ENCODE data around the gene KLHL29. TPM values are rescaled to one million over a fixed set of nuclear protein-coding genes. Genes with fewer than 3 reads are reported as not detected.

The KLHL29 gene
- total RNA-seq, 2 experiments from 2014 or later, result 0.88 to 0.99 TPM

GRCh38 chr2:23645230-23645808 lies 260.3 kb downstream of the KLHL29 start:
- intact Hi-C loops (cut with micrococcal nuclease), result no loop called here
- DNase-seq, result no peak
- no peaks in the 10 kb centered on the region for H3K27me3 Mint-ChIP-seq
- no peak overlapping the region for H3K4me3 Mint-ChIP-seq
- ChIA-PET POLR2A (no interaction called here), CTCF (no interaction called here)
- no peaks in the 10 kb centered on the region for H3K9me3 Mint-ChIP-seq
- H3K27ac Mint-ChIP-seq, result no peak overlapping the region
- H3K4me1 Mint-ChIP-seq (ENCODE audit: low read depth), result no peaks in the 10 kb centered on the region
- H3K36me3 Mint-ChIP-seq, result peaks cover 3% of the 10 kb centered on the region

GRCh38 chr2:23647563-23647962 lies 262.6 kb downstream of the KLHL29 start:
- no peaks in the 10 kb centered on the region for H3K9me3 Mint-ChIP-seq
- ChIA-PET CTCF (no interaction called here), POLR2A (no interaction called here)
- H3K36me3 Mint-ChIP-seq, result peaks cover 3% of the 10 kb centered on the region
- no peak overlapping the region for H3K27ac Mint-ChIP-seq
- DNase-seq, result no peak
- intact Hi-C loops (cut with micrococcal nuclease), result no loop called here
- H3K4me1 Mint-ChIP-seq (ENCODE audit: low read depth), result no peaks in the 10 kb centered on the region
- no peak overlapping the region for H3K4me3 Mint-ChIP-seq
- H3K27me3 Mint-ChIP-seq, result no peaks in the 10 kb centered on the region

- Mint-ChIP-seq H3K36me3 (no peaks in the 10 kb centered on the region), H3K27me3 (no peaks in the 10 kb centered on the region), H3K4me1 (ENCODE audit: low read depth) (no peaks in the 10 kb centered on the region), H3K4me3 (no peak overlapping the region), H3K27ac (no peak overlapping the region), H3K9me3 (no peaks in the 10 kb centered on the region)
- ChIA-PET CTCF (no interaction called here), POLR2A (no interaction called here)
- DNase-seq, result no peak
- intact Hi-C loops (cut with micrococcal nuclease), result no loop called here
Measured at GRCh38 chr2:23649303-23649702, 264.3 kb downstream of the KLHL29 start.

DNA sequence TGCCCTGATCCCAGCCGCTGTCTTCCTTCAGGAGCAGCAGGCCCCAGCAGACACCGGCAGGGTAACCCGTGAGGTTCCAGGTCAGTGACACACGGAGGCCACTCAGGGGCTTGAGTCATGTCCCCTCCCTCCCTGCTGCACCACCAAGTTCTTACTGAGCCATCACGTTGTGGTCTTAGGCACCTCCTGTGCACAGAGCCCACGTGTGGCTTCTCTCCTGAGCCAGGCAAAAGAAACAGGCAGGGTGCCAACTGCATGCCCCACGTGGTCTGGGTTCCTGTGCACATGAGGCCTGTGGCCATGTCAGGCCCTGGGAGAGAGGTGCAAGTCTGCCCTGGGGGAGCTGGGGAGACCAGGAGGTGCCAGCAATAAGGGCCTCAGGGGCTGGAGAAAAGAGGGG lies 264.8 kb downstream of the KLHL29 start:
- no peaks in the 10 kb centered on the region for H3K27me3 Mint-ChIP-seq
- peak; percentile 21 for DNase-seq

GRCh38 chr2:23651187-23652080 lies 266.5 kb downstream of the KLHL29 start:
- no peak for DNase-seq
- no peaks in the 10 kb centered on the region for H3K4me1 Mint-ChIP-seq (ENCODE audit: low read depth)
- H3K27ac Mint-ChIP-seq, result no peak overlapping the region
- ChIA-PET POLR2A (interaction anchor here (0.6 kb wide), 1 partner anchor 109 kb away, joined by 3 read pairs; no protein-coding TSS in a partner anchor), CTCF (no interaction called here)
- intact Hi-C loops (cut with micrococcal nuclease), result no loop called here
- H3K9me3 Mint-ChIP-seq, result no peaks in the 10 kb centered on the region
- no peak overlapping the region for H3K4me3 Mint-ChIP-seq
- no peaks in the 10 kb centered on the region for H3K27me3 Mint-ChIP-seq
- H3K36me3 Mint-ChIP-seq, result no peaks in the 10 kb centered on the region

More for the DNA sequence above, 264.8 kb downstream of the KLHL29 start:
- CTCF ChIA-PET, result no interaction called here
- H3K27ac Mint-ChIP-seq, result no peak overlapping the region
- POLR2A ChIA-PET, result no interaction called here
- no peaks in the 10 kb centered on the region for H3K9me3 Mint-ChIP-seq
- H3K4me1 Mint-ChIP-seq (ENCODE audit: low read depth), result no peaks in the 10 kb centered on the region
- intact Hi-C loops (cut with micrococcal nuclease), result no loop called here
- no peaks in the 10 kb centered on the region for H3K36me3 Mint-ChIP-seq
- no peak overlapping the region for H3K4me3 Mint-ChIP-seq

DNA sequence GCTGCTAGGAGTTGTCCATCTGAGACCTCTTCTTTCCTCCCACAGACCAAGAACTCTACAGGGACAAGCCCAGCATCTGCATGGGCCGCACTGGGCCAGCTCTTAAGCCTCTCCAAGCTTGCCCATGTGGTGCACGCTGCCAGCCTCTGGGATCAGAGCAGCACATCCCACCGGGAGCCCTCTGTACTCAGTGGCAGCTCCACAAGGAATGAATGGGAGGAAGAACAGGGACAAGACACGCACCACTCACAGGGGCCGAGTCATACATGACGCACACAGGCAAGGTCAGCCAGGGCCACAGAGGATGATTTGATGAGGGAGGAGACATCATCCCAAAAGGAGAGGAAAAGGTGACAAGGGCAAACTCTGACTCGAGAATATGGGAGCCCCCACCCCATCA lies 268.3 kb downstream of the KLHL29 start:
- intact Hi-C loops (cut with micrococcal nuclease), result no loop called here
- no peak for DNase-seq
- Mint-ChIP-seq H3K27ac (no peak overlapping the region), H3K36me3 (no peaks in the 10 kb centered on the region), H3K4me1 (ENCODE audit: low read depth) (peaks cover under 1% of the 10 kb centered on the region), H3K4me3 (no peak overlapping the region), H3K9me3 (no peaks in the 10 kb centered on the region), H3K27me3 (no peaks in the 10 kb centered on the region)
- ChIA-PET POLR2A (no interaction called here), CTCF (no interaction called here)

DNA sequence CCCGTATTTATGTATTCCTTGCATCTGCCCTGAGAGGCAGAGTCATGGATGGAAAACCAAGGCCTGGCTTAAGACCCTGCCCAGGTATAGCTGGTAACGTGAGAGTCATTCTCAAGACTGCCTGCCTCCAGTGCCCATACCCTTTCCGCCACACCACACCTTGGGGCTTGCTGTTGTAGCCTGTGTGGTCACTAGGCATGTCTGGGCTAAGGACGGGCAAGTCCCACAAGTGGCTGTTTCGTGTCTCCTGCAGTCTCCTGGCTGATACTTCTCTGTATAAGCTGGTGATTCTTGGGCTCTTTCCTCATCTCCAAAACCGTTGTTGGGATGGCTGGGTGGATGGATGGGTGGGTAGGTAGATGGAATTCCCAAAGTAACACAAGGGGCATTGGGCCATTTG lies 269.8 kb downstream of the KLHL29 start:
- H3K27ac Mint-ChIP-seq, result no peak overlapping the region
- intact Hi-C loops (cut with micrococcal nuclease), result no loop called here
- ChIA-PET POLR2A (no interaction called here), CTCF (no interaction called here)
- no peak for DNase-seq
- H3K4me3 Mint-ChIP-seq, result no peak overlapping the region
- no peaks in the 10 kb centered on the region for H3K9me3 Mint-ChIP-seq
- H3K27me3 Mint-ChIP-seq, result no peaks in the 10 kb centered on the region
- H3K36me3 Mint-ChIP-seq, result no peaks in the 10 kb centered on the region
- H3K4me1 Mint-ChIP-seq (ENCODE audit: low read depth), result peaks cover 8% of the 10 kb centered on the region

- no peaks in the 10 kb centered on the region for H3K27me3 Mint-ChIP-seq
- DNase-seq, result no peak
- peaks cover 8% of the 10 kb centered on the region for H3K4me1 Mint-ChIP-seq (ENCODE audit: low read depth)
- H3K36me3 Mint-ChIP-seq, result no peaks in the 10 kb centered on the region
- H3K9me3 Mint-ChIP-seq, result no peaks in the 10 kb centered on the region
- CTCF ChIA-PET, result no interaction called here
- H3K4me3 Mint-ChIP-seq, result no peak overlapping the region
- no peak overlapping the region for H3K27ac Mint-ChIP-seq
- POLR2A ChIA-PET, result no interaction called here
- intact Hi-C loops (cut with micrococcal nuclease), result no loop called here
Measured at GRCh38 chr2:23655934-23656596, 271.1 kb downstream of the KLHL29 start.

- Mint-ChIP-seq H3K9me3 (no peaks in the 10 kb centered on the region), H3K4me1 (ENCODE audit: low read depth) (peaks cover 8% of the 10 kb centered on the region), H3K36me3 (no peaks in the 10 kb centered on the region), H3K4me3 (no peak overlapping the region), H3K27me3 (no peaks in the 10 kb centered on the region), H3K27ac (no peak overlapping the region)
- ChIA-PET CTCF (no interaction called here), POLR2A (no interaction called here)
- intact Hi-C loops (cut with micrococcal nuclease), result no loop called here
- no peak for DNase-seq
Measured at GRCh38 chr2:23656597-23656973, 271.6 kb downstream of the KLHL29 start.

GRCh38 chr2:23657371-23657770 lies 272.4 kb downstream of the KLHL29 start:
- ChIA-PET POLR2A (no interaction called here), CTCF (no interaction called here)
- no peak for DNase-seq
- Mint-ChIP-seq H3K9me3 (no peaks in the 10 kb centered on the region), H3K27me3 (peaks cover 2% of the 10 kb centered on the region), H3K4me3 (no peak overlapping the region), H3K4me1 (ENCODE audit: low read depth) (peaks cover 8% of the 10 kb centered on the region), H3K27ac (no peak overlapping the region), H3K36me3 (no peaks in the 10 kb centered on the region)
- intact Hi-C loops (cut with micrococcal nuclease), result no loop called here

GRCh38 chr2:23657934-23658333 lies 273.0 kb downstream of the KLHL29 start:
- no peak for DNase-seq
- intact Hi-C loops (cut with micrococcal nuclease), result no loop called here
- Mint-ChIP-seq H3K4me1 (ENCODE audit: low read depth) (peaks cover 8% of the 10 kb centered on the region), H3K4me3 (no peak overlapping the region), H3K9me3 (no peaks in the 10 kb centered on the region), H3K27me3 (peaks cover 2% of the 10 kb centered on the region), H3K36me3 (no peaks in the 10 kb centered on the region), H3K27ac (no peak overlapping the region)
- CTCF ChIA-PET, result no interaction called here
- POLR2A ChIA-PET, result no interaction called here

DNA sequence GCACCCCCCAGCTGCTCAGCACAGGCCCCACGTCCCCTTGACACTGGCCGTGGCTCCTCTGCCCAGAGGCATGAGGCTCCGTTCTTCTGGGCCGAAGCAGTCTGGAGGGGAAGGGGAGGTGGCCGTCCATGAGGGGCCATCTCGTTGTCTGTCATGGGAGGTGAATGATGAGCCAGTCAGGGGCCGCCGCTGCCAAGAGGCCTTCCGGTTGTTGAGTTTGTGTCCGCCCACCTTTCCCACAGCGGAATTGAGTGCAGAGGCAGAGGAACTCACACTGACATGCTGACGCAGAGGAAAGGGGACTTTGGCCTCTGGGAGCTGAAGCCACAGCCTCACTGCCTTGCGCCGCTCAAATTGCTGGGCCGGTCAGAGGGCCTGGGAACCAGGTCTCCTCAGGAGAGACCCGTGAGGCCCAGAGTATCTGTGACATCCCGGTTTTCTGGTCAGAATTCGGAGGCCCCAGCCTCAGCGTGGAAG lies 273.5 kb downstream of the KLHL29 start:
- Mint-ChIP-seq H3K27me3 (peaks cover 2% of the 10 kb centered on the region), H3K4me3 (no peak overlapping the region), H3K4me1 (ENCODE audit: low read depth) (peaks cover 8% of the 10 kb centered on the region), H3K36me3 (no peaks in the 10 kb centered on the region), H3K9me3 (no peaks in the 10 kb centered on the region), H3K27ac (no peak overlapping the region)
- ChIA-PET POLR2A (no interaction called here), CTCF (no interaction called here)
- intact Hi-C loops (cut with micrococcal nuclease), result no loop called here
- DNase-seq, result peak; percentile 70

DNA sequence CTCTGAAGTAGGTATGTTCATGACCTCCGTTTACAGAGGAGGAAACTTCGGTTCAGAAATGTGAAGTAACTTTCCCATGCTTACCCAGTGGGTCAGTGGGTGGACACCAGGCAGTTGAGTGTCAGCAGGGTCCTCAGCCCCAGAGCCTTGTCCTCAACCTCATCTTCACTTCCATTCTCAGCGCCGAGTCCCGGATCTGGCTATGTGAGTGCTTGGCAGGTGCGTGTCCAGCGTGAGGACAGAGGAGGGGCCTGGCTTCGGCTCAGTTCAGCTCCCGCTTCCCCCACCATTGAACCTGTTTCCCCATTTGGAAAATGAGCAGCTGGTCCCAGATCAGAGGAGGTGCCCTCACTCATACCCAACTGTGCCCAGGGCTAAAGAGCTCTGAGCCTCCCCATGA lies 274.3 kb downstream of the KLHL29 start:
- Mint-ChIP-seq H3K27ac (no peak overlapping the region), H3K4me1 (ENCODE audit: low read depth) (peaks cover 8% of the 10 kb centered on the region), H3K27me3 (peaks cover 3% of the 10 kb centered on the region), H3K36me3 (no peaks in the 10 kb centered on the region), H3K9me3 (no peaks in the 10 kb centered on the region), H3K4me3 (no peak overlapping the region)
- CTCF ChIA-PET, result no interaction called here
- no peak for DNase-seq
- POLR2A ChIA-PET, result no interaction called here
- intact Hi-C loops (cut with micrococcal nuclease), result no loop called here

All from activated CD4-positive, alpha-beta memory T cell treated with anti-CD3 and anti-CD28 coated beads for 36 hours (primary cell).